ENCODE data around the gene NBEAL2. TPM values are rescaled to one million over a fixed set of nuclear protein-coding genes. Genes with fewer than 3 reads are reported as not detected.

Gene NBEAL2
- total and polyA plus RNA-seq, 2 of the 8 experiments (the other 6 are each of a cell fraction or from before 2014, with no cell fraction given): 27.3 to 46.9 TPM

DNA sequence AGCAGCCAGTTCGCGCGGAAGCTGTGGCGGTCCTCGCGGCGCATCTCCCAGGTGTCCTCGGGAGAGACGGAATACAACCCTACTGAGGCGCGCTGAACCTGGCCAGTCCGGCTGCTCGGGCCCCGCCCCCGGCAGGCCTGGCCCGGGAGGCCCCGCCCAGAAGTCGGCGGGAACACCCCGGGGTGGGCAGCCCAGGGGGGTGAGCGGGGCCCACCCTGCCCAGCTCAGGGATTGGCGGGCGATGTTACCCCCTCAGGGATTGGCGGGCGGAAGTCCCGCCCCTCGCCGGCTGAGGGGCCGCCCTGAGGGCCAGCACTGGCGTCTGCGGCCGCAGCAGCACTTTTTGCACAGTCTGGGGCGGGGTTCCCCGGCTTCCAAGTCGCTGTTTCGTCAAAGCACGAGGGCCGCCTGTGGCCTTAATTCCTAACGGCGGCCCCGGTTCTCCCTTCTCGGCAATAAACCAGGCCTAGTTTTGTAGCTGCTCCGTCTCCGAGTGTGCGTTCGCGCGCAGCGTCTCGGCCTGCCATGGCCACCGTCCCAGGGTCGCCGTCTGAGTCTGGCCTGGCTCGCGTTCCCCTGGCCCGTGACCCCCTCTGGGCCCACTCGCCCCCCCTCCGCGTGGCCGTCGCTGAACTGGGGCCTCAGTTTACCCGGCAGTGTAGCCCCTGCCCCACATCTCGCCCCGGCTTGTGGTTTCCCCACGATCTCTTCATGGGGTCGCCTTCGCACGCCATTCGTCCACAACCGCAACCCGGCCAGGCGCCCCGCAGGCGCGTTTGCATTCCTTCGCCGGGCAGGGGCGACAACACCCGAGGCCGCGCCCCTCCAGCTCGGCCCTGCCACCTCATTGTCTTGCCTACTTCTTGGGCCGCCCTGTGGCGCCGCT, 30.0 kb downstream of the NBEAL2 start (continued):
- peak; percentile 58 for TF ChIP-seq ASH2L (IDR thresholded peaks at IDR 0.05; ENCODE audit: low read length)
- peak; percentile 7; the same call in 1 of the 2 replicates for TF ChIP-seq MAX (IDR thresholded peaks at IDR 0.05)
- no peak for TF ChIP-seq USF2 (IDR thresholded peaks at IDR 0.05; ENCODE audit: low read length)
- TF ChIP-seq, protein P1, sequence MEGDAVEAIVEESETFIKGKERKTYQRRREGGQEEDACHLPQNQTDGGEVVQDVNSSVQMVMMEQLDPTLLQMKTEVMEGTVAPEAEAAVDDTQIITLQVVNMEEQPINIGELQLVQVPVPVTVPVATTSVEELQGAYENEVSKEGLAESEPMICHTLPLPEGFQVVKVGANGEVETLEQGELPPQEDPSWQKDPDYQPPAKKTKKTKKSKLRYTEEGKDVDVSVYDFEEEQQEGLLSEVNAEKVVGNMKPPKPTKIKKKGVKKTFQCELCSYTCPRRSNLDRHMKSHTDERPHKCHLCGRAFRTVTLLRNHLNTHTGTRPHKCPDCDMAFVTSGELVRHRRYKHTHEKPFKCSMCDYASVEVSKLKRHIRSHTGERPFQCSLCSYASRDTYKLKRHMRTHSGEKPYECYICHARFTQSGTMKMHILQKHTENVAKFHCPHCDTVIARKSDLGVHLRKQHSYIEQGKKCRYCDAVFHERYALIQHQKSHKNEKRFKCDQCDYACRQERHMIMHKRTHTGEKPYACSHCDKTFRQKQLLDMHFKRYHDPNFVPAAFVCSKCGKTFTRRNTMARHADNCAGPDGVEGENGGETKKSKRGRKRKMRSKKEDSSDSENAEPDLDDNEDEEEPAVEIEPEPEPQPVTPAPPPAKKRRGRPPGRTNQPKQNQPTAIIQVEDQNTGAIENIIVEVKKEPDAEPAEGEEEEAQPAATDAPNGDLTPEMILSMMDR (IDR thresholded peaks at IDR 0.05; ENCODE audit: control extremely low read depth in 1 of 3, insufficient read depth in 1 of 3, low read depth in 1 of 3, low read length in 3 of 3): no peak
- TF ChIP-seq PHF8 (conservative IDR thresholded peaks at IDR 0.05; ENCODE audit: low read depth, low read length): peak; percentile 81
